HG02943 (cell line): ENCODE results near the gene YPEL4.

ENCODE experiments used
- ATAC-seq: cut with Tn5 transposase; IDR thresholded peaks from one replicate; pipeline ENCODE4 v1.9.1; 2021; ENCODE audit warnings: mild to moderate bottlenecking, low read depth, moderate library complexity; ENCODE audit not compliant: unreplicated experiment

YPEL4 gene

GRCh38 chr11:57596266-57596885 is 53.3 kb downstream of the YPEL4 start:
- ATAC-seq = no peak
